WI38 (cell line): ENCODE data around the gene DCLK1.

Source experiments
- H3K4me3 ChIP-seq: 2 replicates; pipeline ENCODE4 v1.5.1; 2011; ENCODE audit warnings: low read depth, mild to moderate bottlenecking, control low read depth, low read length
- TF ChIP-seq, protein P1 (sequence below): IDR thresholded peaks from 2 replicates; pipeline ENCODE4 v1.5.1; 2012; ENCODE audit warnings: low read depth, mild to moderate bottlenecking, control low read depth, low read length

DCLK1 gene

GRCh38 chr13:36163286-36163685, 32.1 kb upstream of the DCLK1 start:
- TF ChIP-seq, protein P1, sequence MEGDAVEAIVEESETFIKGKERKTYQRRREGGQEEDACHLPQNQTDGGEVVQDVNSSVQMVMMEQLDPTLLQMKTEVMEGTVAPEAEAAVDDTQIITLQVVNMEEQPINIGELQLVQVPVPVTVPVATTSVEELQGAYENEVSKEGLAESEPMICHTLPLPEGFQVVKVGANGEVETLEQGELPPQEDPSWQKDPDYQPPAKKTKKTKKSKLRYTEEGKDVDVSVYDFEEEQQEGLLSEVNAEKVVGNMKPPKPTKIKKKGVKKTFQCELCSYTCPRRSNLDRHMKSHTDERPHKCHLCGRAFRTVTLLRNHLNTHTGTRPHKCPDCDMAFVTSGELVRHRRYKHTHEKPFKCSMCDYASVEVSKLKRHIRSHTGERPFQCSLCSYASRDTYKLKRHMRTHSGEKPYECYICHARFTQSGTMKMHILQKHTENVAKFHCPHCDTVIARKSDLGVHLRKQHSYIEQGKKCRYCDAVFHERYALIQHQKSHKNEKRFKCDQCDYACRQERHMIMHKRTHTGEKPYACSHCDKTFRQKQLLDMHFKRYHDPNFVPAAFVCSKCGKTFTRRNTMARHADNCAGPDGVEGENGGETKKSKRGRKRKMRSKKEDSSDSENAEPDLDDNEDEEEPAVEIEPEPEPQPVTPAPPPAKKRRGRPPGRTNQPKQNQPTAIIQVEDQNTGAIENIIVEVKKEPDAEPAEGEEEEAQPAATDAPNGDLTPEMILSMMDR = no peak
- H3K4me3 ChIP-seq = no peak overlapping the region

DNA sequence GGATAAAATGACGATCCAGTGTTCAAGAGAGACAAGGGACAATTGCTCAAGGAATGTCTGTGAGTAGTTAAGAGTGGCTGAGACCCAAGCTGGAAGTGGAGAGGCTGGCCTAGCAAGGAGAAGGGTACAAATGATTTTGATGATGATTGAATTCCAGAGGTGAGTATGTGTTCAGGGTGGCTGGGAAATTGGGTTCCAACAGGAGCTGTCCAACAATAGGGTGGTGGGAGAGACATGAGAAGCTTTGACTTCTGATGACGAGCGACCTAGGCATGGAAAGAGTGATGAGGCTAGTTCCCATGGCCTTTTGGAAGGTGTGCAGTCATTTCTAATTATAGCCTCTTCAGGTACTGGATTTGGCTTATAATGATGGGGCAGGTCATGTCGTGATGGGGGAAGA, 29.1 kb upstream of the DCLK1 start:
- no peak overlapping the region for H3K4me3 ChIP-seq
- TF ChIP-seq, protein P1 = no peak

DNA sequence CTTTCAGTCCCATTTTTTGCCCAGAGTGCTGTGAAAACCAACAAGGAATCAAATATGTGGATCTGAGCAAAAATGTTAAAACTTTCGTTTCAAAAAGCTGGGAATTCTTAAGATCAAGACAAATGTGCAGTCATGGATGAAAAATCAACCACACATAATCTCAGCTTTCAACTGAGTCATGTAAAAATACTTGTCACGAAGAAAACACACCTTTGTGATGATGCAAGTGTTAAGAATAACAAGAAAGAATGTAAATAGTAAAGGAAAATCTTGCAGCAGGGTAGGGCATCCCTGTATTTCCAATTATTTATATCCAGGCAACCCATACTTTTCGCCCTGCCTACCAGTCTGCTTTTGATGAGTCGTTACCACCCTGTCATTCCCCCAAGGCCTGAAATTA, 27.4 kb upstream of the DCLK1 start:
- TF ChIP-seq, protein P1 = no peak

GRCh38 chr13:36157480-36157879, 26.3 kb upstream of the DCLK1 start:
- no peak overlapping the region for H3K4me3 ChIP-seq
- TF ChIP-seq, protein P1 = no peak

More for the DNA sequence above, 27.4 kb upstream of the DCLK1 start:
- H3K4me3 ChIP-seq = no peak overlapping the region

- TF ChIP-seq, protein P1 = no peak
- H3K4me3 ChIP-seq = no peak overlapping the region
Observed at GRCh38 chr13:36154567-36155291, 23.5 kb upstream of the DCLK1 start.

GRCh38 chr13:36151591-36151990, 20.4 kb upstream of the DCLK1 start:
- no peak overlapping the region for H3K4me3 ChIP-seq
- TF ChIP-seq, protein P1 = no peak

DNA sequence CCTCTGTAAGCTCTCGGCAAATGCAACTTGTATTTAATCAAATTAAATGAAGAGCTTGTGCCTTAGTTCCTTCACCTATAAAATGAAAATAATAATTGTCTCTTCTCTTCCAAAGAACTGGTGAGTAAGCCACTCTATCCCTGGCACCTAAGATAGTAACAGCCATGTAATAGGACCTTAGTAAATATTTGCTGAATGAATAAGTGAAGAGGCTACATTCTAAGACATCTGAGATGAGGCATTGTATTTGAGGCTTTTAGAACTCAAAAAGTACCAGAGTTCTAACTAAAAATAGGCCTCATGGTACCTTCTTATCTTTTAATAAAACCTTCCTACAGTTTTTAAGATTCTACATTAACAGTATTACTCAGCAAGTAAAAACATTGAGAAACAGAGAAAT, 17.3 kb upstream of the DCLK1 start:
- no peak overlapping the region for H3K4me3 ChIP-seq
- TF ChIP-seq, protein P1 = no peak
